A549 (cell line): ENCODE measurements around the gene UBAC2. TPM values are rescaled to one million over a fixed set of nuclear protein-coding genes. Genes with fewer than 3 reads are reported as not detected.

Source experiments
- ATAC-seq, 2 experiments: fragments of 200-7000 bp in 1 of 2; fragments of >200 bp in 1 of 2; cut with Nextera tagmentation in 1 of 2; cut with Tn5 transposase in 1 of 2; 3 replicates each; pipeline versions ENCODE4 v1.8.0 to v1.9.1; 2018 to 2020; ENCODE audit warnings: mild to moderate bottlenecking in 1 of 2, moderate library complexity in 1 of 2
- CTCF ChIA-PET: fragments of 300-600 bp; sonication (Branson Sonifier 250); formaldehyde crosslinking; extraction: SDS; loops from one replicate; lab custom pipeline; 2021; ENCODE audit warnings: antibody characterized with exemption, inconsistent platforms; lab: Yijun Ruan, JAX
- POLR2A ChIA-PET: fragments of 350-600 bp; formaldehyde crosslinking; extraction: SDS; loops from one replicate; lab custom pipeline; 2021; ENCODE audit warnings: antibody characterized with exemption, inconsistent platforms; lab: Yijun Ruan, JAX
- DNase-seq, 2 experiments: peaks; one replicate each; pipeline versions ENCODE4 v3.0.0 to v3.0.0-alpha.2; 2011 to 2016; ENCODE audit warnings: low read depth in 1 of 2, low spot score in 1 of 2
- FAIRE-seq: peaks from 2 replicates; lab custom pipeline; 2011; peaks lifted over from hg19 to GRCh38; lab: Jason Lieb, UNC
- H3K27ac ChIP-seq, 2 experiments: fragments of >200 bp; sonication (Bioruptor Twin); formaldehyde crosslinking; 3 replicates each; pipeline ENCODE4 v1.5.1; 2016 to 2017
- H3K4me1 ChIP-seq: fragments of >200 bp; sonication (Bioruptor Twin); formaldehyde crosslinking; 3 replicates; pipeline ENCODE4 v1.6.1; 2016
- H3K4me2 ChIP-seq: fragments of >200 bp; sonication (Bioruptor Twin); formaldehyde crosslinking; 3 replicates; pipeline ENCODE4 v1.6.1; 2016
- H3K4me3 ChIP-seq: fragments of >200 bp; sonication (Bioruptor Twin); formaldehyde crosslinking; 3 replicates; pipeline ENCODE4 v1.5.1; 2016
- H3K9me3 ChIP-seq: fragments of >200 bp; sonication (Bioruptor Twin); formaldehyde crosslinking; 3 replicates; pipeline ENCODE4 v1.6.1; 2016
- BCL3 ChIP-seq: fragments of >200 bp; sonication (Bioruptor Twin); formaldehyde crosslinking; IDR thresholded peaks from 3 replicates; pipeline ENCODE4 v1.6.1; 2016
- CBX2 ChIP-seq: fragments of 200-600 bp; sonication (generic); IDR thresholded peaks from 2 replicates; pipeline ENCODE4 v1.6.1; 2016; ENCODE audit warnings: low read depth, mild to moderate bottlenecking, borderline replicate concordance
- CBX8 ChIP-seq: fragments of 200-600 bp; sonication (generic); IDR thresholded peaks from 2 replicates; pipeline ENCODE4 v1.6.1; 2016
- CTCF ChIP-seq: fragments of >200 bp; sonication (Bioruptor Twin); formaldehyde crosslinking; IDR thresholded peaks from 3 replicates; pipeline ENCODE4 v1.5.1; 2016
- EHF ChIP-seq: fragments of 250-450 bp; sonication (Bioruptor Pico); IDR thresholded peaks from 2 replicates; pipeline ENCODE4 v1.5.0; 2020; ENCODE audit warnings: mild to moderate bottlenecking
- GATA3 ChIP-seq: IDR thresholded peaks from 2 replicates; pipeline ENCODE4 v1.6.1; 2012; ENCODE audit warnings: borderline replicate concordance
- HDAC2 ChIP-seq: fragments of 200-600 bp; sonication (generic); IDR thresholded peaks from 2 replicates; pipeline ENCODE4 v1.6.1; 2016
- HES2 ChIP-seq: fragments of >200 bp; sonication (Bioruptor Twin); formaldehyde crosslinking; IDR thresholded peaks from 2 replicates; pipeline ENCODE4 v1.6.1; 2016
- HMGXB4 ChIP-seq: fragments of 250-450 bp; sonication (Bioruptor Pico); IDR thresholded peaks from 2 replicates; pipeline ENCODE4 v1.5.0; 2021; ENCODE audit warnings: mild to moderate bottlenecking, moderate library complexity, borderline replicate concordance
- HOXA7 ChIP-seq: fragments of 250-450 bp; sonication (Bioruptor Pico); IDR thresholded peaks from 2 replicates; pipeline ENCODE4 v1.5.0; 2020; ENCODE audit warnings: mild to moderate bottlenecking, moderate library complexity
- HOXB13 ChIP-seq: fragments of 250-450 bp; sonication (Bioruptor Pico); IDR thresholded peaks from 2 replicates; pipeline ENCODE4 v1.5.0; 2020; ENCODE audit warnings: low read depth, mild to moderate bottlenecking, moderate library complexity
- KDM1A ChIP-seq: fragments of 200-600 bp; sonication (generic); IDR thresholded peaks from 2 replicates; pipeline ENCODE4 v1.6.1; 2016; ENCODE audit warnings: low read depth, mild to moderate bottlenecking
- KDM5A ChIP-seq: fragments of 200-600 bp; sonication (generic); IDR thresholded peaks from 2 replicates; pipeline ENCODE4 v1.6.1; 2016; ENCODE audit warnings: antibody characterized with exemption, mild to moderate bottlenecking
- MYC ChIP-seq: IDR thresholded peaks from 2 replicates; pipeline ENCODE4 v1.6.1; 2012; ENCODE audit warnings: mild to moderate bottlenecking, inconsistent platforms, low read length, improper control_type of control experiment, borderline replicate concordance
- NFE2L2 ChIP-seq: fragments of 150-350 bp; conservative IDR thresholded peaks from 2 replicates; pipeline ENCODE4 v1.6.1; 2014; ENCODE audit warnings: low read length
- POLR2A ChIP-seq: IDR thresholded peaks from 2 replicates; pipeline ENCODE4 v1.6.1; 2012; ENCODE audit warnings: mild to moderate bottlenecking, low read length
- POLR2AphosphoS2 ChIP-seq: conservative IDR thresholded peaks from 2 replicates; pipeline ENCODE4 v1.6.1; 2012; ENCODE audit warnings: low read length, improper control_type of control experiment, inconsistent platforms
- RNF2 ChIP-seq: fragments of 200-600 bp; sonication (generic); IDR thresholded peaks from 2 replicates; pipeline ENCODE4 v1.6.1; 2016; ENCODE audit warnings: low read depth, mild to moderate bottlenecking, antibody characterized with exemption, moderate library complexity, borderline replicate concordance
- SMC3 ChIP-seq: fragments of >200 bp; sonication (Bioruptor Twin); formaldehyde crosslinking; IDR thresholded peaks from 3 replicates; pipeline ENCODE4 v1.6.1; 2018; ENCODE audit warnings: inconsistent platforms
- TFCP2L1 ChIP-seq: fragments of 250-450 bp; sonication (Bioruptor Pico); IDR thresholded peaks from 2 replicates; pipeline ENCODE4 v1.5.0; 2021; ENCODE audit warnings: mild to moderate bottlenecking
- ZC3H11A ChIP-seq: fragments of 450-650 bp; IDR thresholded peaks from 2 replicates; pipeline ENCODE4 v1.6.1; 2014; ENCODE audit warnings: antibody characterized with exemption, mild to moderate bottlenecking
- ZNF302 ChIP-seq: fragments of 250-450 bp; sonication (Bioruptor Pico); IDR thresholded peaks from 2 replicates; pipeline ENCODE4 v1.9.0; 2021; ENCODE audit warnings: inconsistent platforms, mild to moderate bottlenecking, moderate library complexity
- WGBS: methylation state at CpG from one replicate; pipeline ENCODE4 v1.1.6; 2017; ENCODE audit errors: missing lambda C conversion rate; 5-methylcytosine and 5-hydroxymethylcytosine counted together
- polyA plus RNA-seq, 4 experiments: library from polyadenylated mRNA; depleted of rRNA in 3 of 4; stranded (reverse); fragments of >200 nt; fragmentation: RNase III in 1 of 4; extraction: RNeasy Plus Mini Kit Qiagen cat#74134 plus additional on column Dnase treatment in 1 of 4; gene quantifications; 2 replicates in 3 of 4; 3 replicates in 1 of 4; pipeline ENCODE4 v1.2.3, GENCODE V29; 2011 to 2017

UBAC2 gene
- polyA plus RNA-seq, 2 of the 4 experiments (the other 2 are of a cell fraction): 61.6 to 103 TPM

GRCh38 chr13:99426426-99426825 lies 225.8 kb downstream of the UBAC2 start:
- POLR2A ChIA-PET: no interaction called here
- TF ChIP-seq SMC3: no peak
- no peak for TF ChIP-seq GATA3
- no peak for TF ChIP-seq HES2
- TF ChIP-seq POLR2AphosphoS2: no peak
- TF ChIP-seq KDM1A: no peak
- TF ChIP-seq, all 56 proteins: peak for 0
- H3K4me1 ChIP-seq: no peaks in the 10 kb centered on the region
- no peak overlapping the region for H3K4me3 ChIP-seq
- FAIRE-seq (no peak), DNase-seq (no peak), ATAC-seq (no peak)
- H3K27ac ChIP-seq: no peak overlapping the region
- no peak overlapping the region for H3K4me2 ChIP-seq
- H3K9me3 ChIP-seq: no peaks in the 10 kb centered on the region
- 30% methylated on average over 6 of the region's 7 CpGs for WGBS
- CTCF ChIA-PET: interaction anchor here (0.6 to 1.3 kb wide), 2 partner anchors 10 to 16 kb away, joined by 3 to 5 read pairs; no protein-coding TSS in a partner anchor

GRCh38 chr13:99429670-99430069 lies 229.0 kb downstream of the UBAC2 start:
- no peak for ATAC-seq
- FAIRE-seq: no peak
- Histone ChIP-seq H3K4me3 (no peak overlapping the region), H3K9me3 (no peaks in the 10 kb centered on the region), H3K27ac (no peak overlapping the region), H3K4me2 (no peak overlapping the region), H3K4me1 (peaks cover 8% of the 10 kb centered on the region; the same call in 2 of the 3 replicates)
- WGBS: 93% methylated on average over 10 of the region's 10 CpGs
- TF ChIP-seq ZC3H11A (no peak), HMGXB4 (CRISPR knock-in tag) (no peak), CBX2 (no peak)
- ChIA-PET CTCF (interaction anchor here (0.6 to 1.3 kb wide), 2 partner anchors 160 to 161 kb away, joined by 3 read pairs; no protein-coding TSS in a partner anchor), POLR2A (no interaction called here)
- no peak for DNase-seq

- ChIA-PET CTCF (no interaction called here), POLR2A (no interaction called here)
- Histone ChIP-seq H3K4me2 (peak overlapping the region; percentile 68), H3K27ac (peak overlapping the region; percentile 51 to 83; a peak in 4 of 6 replicates)
- TF ChIP-seq EHF (CRISPR knock-in tag): no peak
- no peak for TF ChIP-seq NFE2L2
- no peak for TF ChIP-seq HMGXB4 (CRISPR knock-in tag)
- no peak for TF ChIP-seq MYC
- TF ChIP-seq CBX8: no peak
- no peak for TF ChIP-seq HDAC2
- no peak for TF ChIP-seq SMC3
- TF ChIP-seq RNF2: no peak
- TF ChIP-seq HOXB13 (CRISPR knock-in tag): no peak
- TF ChIP-seq BCL3: no peak
- no peak for TF ChIP-seq KDM5A
- no peak for TF ChIP-seq ZNF302 (CRISPR knock-in tag)
- TF ChIP-seq POLR2A: no peak
- no peak for TF ChIP-seq ZC3H11A
- TF ChIP-seq CTCF: no peak
- no peak for TF ChIP-seq TFCP2L1 (CRISPR knock-in tag)
- no peak for TF ChIP-seq HOXA7 (CRISPR knock-in tag)
- TF ChIP-seq, all 56 proteins: peak for 0
- ATAC-seq: no peak
- no peak for FAIRE-seq
- Histone ChIP-seq H3K4me3 (no peak overlapping the region), H3K9me3 (no peaks in the 10 kb centered on the region), H3K4me1 (peaks cover 8% of the 10 kb centered on the region; the same call in 2 of the 3 replicates)
- no peak for DNase-seq
- 83% methylated on average over 18 of the region's 18 CpGs for WGBS
Measured at GRCh38 chr13:99431927-99432608, 231.4 kb downstream of the UBAC2 start.
